Bronchial smooth muscle cell (primary cell): ENCODE results near the gene TTC21B. TPM values are rescaled to one million over a fixed set of nuclear protein-coding genes. Genes with fewer than 3 reads are reported as not detected.

ENCODE experiments used
- total RNA-seq: library from RNA; depleted of rRNA; stranded (reverse); fragments of >200 nt; gene quantifications from 2 replicates; pipeline ENCODE4 v1.2.1, GENCODE V29; 2014

The TTC21B gene
- total RNA-seq = 19.7 and 27.0 TPM in 2 replicates

DNA sequence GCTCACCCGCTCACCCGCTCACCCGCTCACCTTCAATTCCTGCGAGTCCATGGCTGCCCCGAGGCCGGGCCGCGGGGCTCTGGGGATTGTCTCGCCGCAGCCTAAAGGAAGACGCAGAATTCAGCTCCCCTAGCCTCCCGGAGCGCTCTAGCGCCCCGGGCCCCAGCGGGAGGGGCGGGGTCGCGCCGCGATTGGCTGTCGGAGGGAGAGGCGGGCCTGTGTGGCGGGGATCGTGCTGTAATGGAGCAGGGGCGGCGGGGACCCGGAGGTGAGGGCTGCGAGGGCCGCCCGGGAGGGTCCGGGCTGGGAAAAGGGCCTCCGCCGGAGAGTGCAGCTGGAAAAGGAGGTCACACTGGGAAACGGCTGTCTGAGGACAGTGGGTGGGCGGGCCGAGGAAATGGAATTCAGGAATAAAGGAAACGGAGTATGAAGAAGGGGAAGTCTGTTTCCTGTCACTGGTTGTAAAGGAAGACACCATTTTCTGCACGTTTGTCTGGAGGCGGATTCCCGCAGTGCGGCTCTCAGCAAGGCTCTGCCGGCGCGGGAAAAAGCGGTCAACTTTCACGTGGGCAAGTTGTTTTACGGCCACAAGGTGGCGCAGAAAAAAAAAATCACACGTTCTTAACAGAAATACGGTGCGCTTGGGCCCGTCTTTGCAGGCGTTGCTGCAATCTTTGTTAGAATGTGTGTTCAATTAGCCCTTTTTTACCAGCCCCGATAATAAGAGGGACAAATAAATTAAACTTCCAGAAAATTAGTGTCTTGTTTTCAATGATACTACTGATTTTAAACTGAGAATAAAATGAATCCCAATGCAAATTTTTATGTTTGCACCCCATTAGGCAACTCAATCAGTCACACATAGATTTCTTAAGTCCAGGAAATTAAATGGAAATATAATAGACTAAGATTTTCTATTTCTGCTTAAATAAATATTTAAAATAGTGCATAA lies at the start of gene TTC21B:
Gene TTC21B (minus strand): TSS at position 122 of the 952 bp plus-strand sequence. CDS start 71 bp downstream, at position 51.

Other genes starting within 250 kb of the TTC21B start
- 0.16 and 0.17 TPM in 2 replicates for gene GALNT3, start 159.5 kb downstream of the TTC21B start, total RNA-seq
- 0.09 and 0.47 TPM in 2 replicates for gene SCN1A, start 174.2 kb upstream of the TTC21B start, total RNA-seq